ENCODE data around the gene TGM3.
A peak's percentile ranks its signal among the peaks of the same experiment; 100 is the strongest.

DNA sequence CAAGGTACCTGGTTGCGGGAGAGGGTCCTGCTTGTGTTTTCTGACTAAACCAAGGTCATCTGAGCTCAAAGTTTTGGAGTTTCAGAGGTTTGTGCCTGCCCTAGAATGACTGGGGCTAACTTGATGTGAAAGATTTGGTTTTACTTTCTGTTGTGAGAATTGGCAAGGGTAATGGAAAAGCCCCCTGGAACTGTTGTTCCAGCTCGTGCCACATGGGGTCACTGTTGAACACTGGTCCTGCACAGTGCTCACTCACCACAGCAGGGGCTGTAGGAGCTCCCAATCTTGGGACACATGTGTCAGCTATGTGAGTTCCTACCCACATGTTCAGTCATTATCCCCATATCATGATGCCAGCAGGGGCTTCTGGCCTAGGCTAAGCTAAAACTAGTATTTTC lies 91.4 kb downstream of the TGM3 start:
- TF ChIP-seq, protein P1, sequence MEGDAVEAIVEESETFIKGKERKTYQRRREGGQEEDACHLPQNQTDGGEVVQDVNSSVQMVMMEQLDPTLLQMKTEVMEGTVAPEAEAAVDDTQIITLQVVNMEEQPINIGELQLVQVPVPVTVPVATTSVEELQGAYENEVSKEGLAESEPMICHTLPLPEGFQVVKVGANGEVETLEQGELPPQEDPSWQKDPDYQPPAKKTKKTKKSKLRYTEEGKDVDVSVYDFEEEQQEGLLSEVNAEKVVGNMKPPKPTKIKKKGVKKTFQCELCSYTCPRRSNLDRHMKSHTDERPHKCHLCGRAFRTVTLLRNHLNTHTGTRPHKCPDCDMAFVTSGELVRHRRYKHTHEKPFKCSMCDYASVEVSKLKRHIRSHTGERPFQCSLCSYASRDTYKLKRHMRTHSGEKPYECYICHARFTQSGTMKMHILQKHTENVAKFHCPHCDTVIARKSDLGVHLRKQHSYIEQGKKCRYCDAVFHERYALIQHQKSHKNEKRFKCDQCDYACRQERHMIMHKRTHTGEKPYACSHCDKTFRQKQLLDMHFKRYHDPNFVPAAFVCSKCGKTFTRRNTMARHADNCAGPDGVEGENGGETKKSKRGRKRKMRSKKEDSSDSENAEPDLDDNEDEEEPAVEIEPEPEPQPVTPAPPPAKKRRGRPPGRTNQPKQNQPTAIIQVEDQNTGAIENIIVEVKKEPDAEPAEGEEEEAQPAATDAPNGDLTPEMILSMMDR (IDR thresholded peaks at IDR 0.05) = peak in 2 of 6 experiments; percentile 13 to 37
- no peak for TF ChIP-seq POLR2A (IDR thresholded peaks at IDR 0.05)
